Breast epithelium (tissue), 4 donors: ENCODE measurements around the gene MAPK1IP1L. TPM values are rescaled to one million over a fixed set of nuclear protein-coding genes. Genes with fewer than 3 reads are reported as not detected.
"Not testable (repeated sequence)": the region's sequence is repeated elsewhere in the genome, so short reads cannot be mapped to it uniquely, and the experiment has no call there.

ENCODE experiments used
- DNase-seq, 2 donors: peaks; one replicate each; pipeline ENCODE4 v3.0.0-alpha.2; 2019; ENCODE audit warnings: low spot score in 2 of 2
- H3K27ac ChIP-seq, 2 donors: fragments of 200-600 bp; sonication (generic) in 1 of 2; one replicate each; pipeline ENCODE4 v1.5.1; 2016 to 2019; ENCODE audit warnings: mild to moderate bottlenecking in 1 of 2
- H3K27me3 ChIP-seq, 2 donors: fragments of 200-600 bp; sonication (generic) in 1 of 2; one replicate each; pipeline versions ENCODE4 v1.5.1 to v1.6.0; 2017 to 2019; ENCODE audit warnings: control low read depth in 1 of 2, mild to moderate bottlenecking in 1 of 2
- H3K36me3 ChIP-seq: fragments of 200-600 bp; one replicate; pipeline ENCODE4 v1.5.1; 2019
- H3K4me1 ChIP-seq, 2 donors: fragments of 200-600 bp; sonication (generic); one replicate each; pipeline ENCODE4 v1.5.1; 2016 to 2019; ENCODE audit warnings: control low read depth in 1 of 2
- H3K4me3 ChIP-seq, 3 donors: fragments of 200-600 bp; sonication (generic); 1 replicate in 2 of 3; 2 replicates in 1 of 3; pipeline ENCODE4 v1.5.1; 2016 to 2019; ENCODE audit warnings: mild to moderate bottlenecking in 3 of 3, moderate library complexity in 2 of 3
- H3K9me3 ChIP-seq, 2 donors: fragments of 200-600 bp; sonication (generic) in 1 of 2; one replicate each; pipeline ENCODE4 v1.5.1; 2016 to 2019; ENCODE audit warnings: control low read depth in 1 of 2
- CTCF ChIP-seq, 3 donors: fragments of 450-650 bp; IDR thresholded peaks; one replicate each; pipeline ENCODE4 v1.5.1; 2016 to 2017; ENCODE audit warnings: antibody characterized with exemption in 3 of 3, mild to moderate bottlenecking in 3 of 3, moderate library complexity in 3 of 3
- POLR2A ChIP-seq: fragments of 450-650 bp; IDR thresholded peaks from one replicate; pipeline ENCODE4 v1.6.1; 2016; ENCODE audit warnings: antibody characterized with exemption, mild to moderate bottlenecking, moderate library complexity
- POLR2AphosphoS5 ChIP-seq, 3 donors: sonication (generic); formaldehyde crosslinking; IDR thresholded peaks; one replicate each; pipeline ENCODE4 v1.6.1; 2017; ENCODE audit warnings: antibody characterized with exemption in 3 of 3
- intact Hi-C: fragments of 100-400 bp; cut with DNase I; formaldehyde crosslinking; loops from one replicate; pipeline ENCODE4 v1.15.1; 2023; ENCODE audit warnings: low total_unique reads
- total RNA-seq, 3 donors: library from RNA; depleted of rRNA; stranded (reverse); fragments of >200 nt; gene quantifications; one replicate each; pipeline ENCODE4 v1.1.0, GENCODE V29; 2016

Gene MAPK1IP1L
- total RNA-seq, 3 donors from 2014 or later, result 37.7 to 60.4 (median 39.4) TPM

- Histone ChIP-seq H3K4me1 (no peaks in the 10 kb centered on the region), H3K27me3 (no peaks in the 10 kb centered on the region)
- intact Hi-C loops, result no loop called here
These were observed 25.0 kb upstream of the MAPK1IP1L start for GRCh38 chr14:55026441-55026792.

GRCh38 chr14:55026793-55027561 lies 24.5 kb upstream of the MAPK1IP1L start, which contains the start of the genes SOCS4 and WDHD1:
SOCS4 (plus strand) TSS chr14:55027236; CDS start chr14:55043042, 15,806 bp downstream.
WDHD1 (minus strand) TSS chr14:55027099; CDS start chr14:55026787, 312 bp downstream.
- H3K4me1 ChIP-seq, result no peaks in the 10 kb centered on the region
- no peaks in the 10 kb centered on the region for H3K9me3 ChIP-seq
- no peaks in the 10 kb centered on the region for H3K36me3 ChIP-seq

More at GRCh38 chr14:55026441-55026792, 25.0 kb upstream of the MAPK1IP1L start:
- TF ChIP-seq POLR2A (no peak), CTCF (IDR thresholded peaks at IDR 0.05) (no peak), POLR2AphosphoS5 (IDR thresholded peaks at IDR 0.05) (no peak)
- Histone ChIP-seq H3K27ac (peak overlapping the region; percentile 80 to 84), H3K36me3 (no peaks in the 10 kb centered on the region), H3K4me3 (peak overlapping the region; percentile 64 to 86 (median 71)), H3K9me3 (no peaks in the 10 kb centered on the region)
- no peak for DNase-seq

GRCh38 chr14:55028066-55028465 lies 23.4 kb upstream of the MAPK1IP1L start:
- TF ChIP-seq POLR2AphosphoS5 (IDR thresholded peaks at IDR 0.05), result no peak
- no peak for TF ChIP-seq CTCF (IDR thresholded peaks at IDR 0.05)
- TF ChIP-seq POLR2A, result no peak
- no peak for DNase-seq
- no peak overlapping the region for H3K27ac ChIP-seq
- H3K4me1 ChIP-seq, result no peaks in the 10 kb centered on the region
- intact Hi-C loops, result no loop called here
- no peaks in the 10 kb centered on the region for H3K27me3 ChIP-seq
- no peaks in the 10 kb centered on the region for H3K36me3 ChIP-seq
- no peaks in the 10 kb centered on the region for H3K9me3 ChIP-seq
- peak overlapping the region; percentile 64 to 86 (median 71) for H3K4me3 ChIP-seq

More at GRCh38 chr14:55026793-55027561, 24.5 kb upstream of the MAPK1IP1L start, which contains the start of the genes SOCS4 and WDHD1:
- peak; percentile 89 to 92 for DNase-seq
- TF ChIP-seq POLR2A (no peak), POLR2AphosphoS5 (IDR thresholded peaks at IDR 0.05) (peak; percentile 75 to 84 (median 78)), CTCF (IDR thresholded peaks at IDR 0.05) (peak in 1 of 3 donors; percentile 25)
- intact Hi-C loops, result no loop called here
- Histone ChIP-seq H3K27ac (peak within 1 kb of the TSS; percentile 80 to 84), H3K4me3 (peak within 1 kb of the TSS; percentile 64 to 86 (median 71)), H3K27me3 (no peaks in the 10 kb centered on the region)

- intact Hi-C loops, result no loop called here
- H3K4me3 ChIP-seq, result peak overlapping the region in 2 of 3 donors; percentile 64 to 71
These were observed 23.0 kb upstream of the MAPK1IP1L start for GRCh38 chr14:55028476-55028875.

GRCh38 chr14:55031190-55031589 lies 20.3 kb upstream of the MAPK1IP1L start:
- Histone ChIP-seq H3K27me3 (no peaks in the 10 kb centered on the region), H3K9me3 (no peaks in the 10 kb centered on the region), H3K4me1 (no peaks in the 10 kb centered on the region), H3K4me3 (no peak overlapping the region), H3K36me3 (no peaks in the 10 kb centered on the region), H3K27ac (no peak overlapping the region)
- intact Hi-C loops, result no loop called here
- no peak for DNase-seq
- TF ChIP-seq CTCF (IDR thresholded peaks at IDR 0.05) (no peak), POLR2A (no peak), POLR2AphosphoS5 (IDR thresholded peaks at IDR 0.05) (no peak)

More at GRCh38 chr14:55028476-55028875, 23.0 kb upstream of the MAPK1IP1L start:
- TF ChIP-seq POLR2A (no peak), POLR2AphosphoS5 (IDR thresholded peaks at IDR 0.05) (no peak)
- Histone ChIP-seq H3K27ac (no peak overlapping the region), H3K4me1 (no peaks in the 10 kb centered on the region), H3K9me3 (no peaks in the 10 kb centered on the region), H3K27me3 (no peaks in the 10 kb centered on the region), H3K36me3 (no peaks in the 10 kb centered on the region)
- no peak for DNase-seq

- H3K9me3 ChIP-seq, H3K36me3 ChIP-seq, H3K27ac ChIP-seq, H3K4me1 ChIP-seq, H3K4me3 ChIP-seq, DNase-seq, intact Hi-C loops, H3K27me3 ChIP-seq: not testable (repeated sequence)
These were observed 13.5 kb upstream of the MAPK1IP1L start for GRCh38 chr14:55037995-55038394.
